ENCODE results near the gene PELI3.
"Not testable (repeated sequence)": the region's sequence is repeated elsewhere in the genome, so short reads cannot be mapped to it uniquely, and the experiment has no call there.

Gene PELI3

DNA sequence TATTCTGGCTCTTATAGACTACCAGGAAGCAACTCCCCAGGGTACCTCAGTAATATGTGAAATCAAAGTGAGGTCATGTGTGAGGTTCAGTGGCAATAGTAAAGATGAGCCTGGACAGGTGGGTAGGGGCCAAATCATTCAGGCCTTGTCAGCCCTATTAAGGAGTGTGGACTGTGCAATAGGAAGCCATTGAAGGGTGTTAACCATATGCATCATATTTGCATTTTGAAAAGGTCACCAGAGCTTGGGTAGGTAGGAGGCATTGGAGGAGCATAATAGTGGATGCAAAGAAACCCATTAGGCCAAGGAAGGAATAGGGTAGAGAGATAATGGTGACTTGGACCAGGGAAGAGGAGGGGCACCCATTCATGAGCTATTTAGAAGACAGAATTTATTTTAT, 19.7 kb upstream of the PELI3 start:
- DNase-seq (ENCODE audit: low read depth), result no peak

- DNase-seq (ENCODE audit: low read depth), result no peak
Observed at GRCh38 chr11:66448523-66448922, 18.2 kb upstream of the PELI3 start.

DNA sequence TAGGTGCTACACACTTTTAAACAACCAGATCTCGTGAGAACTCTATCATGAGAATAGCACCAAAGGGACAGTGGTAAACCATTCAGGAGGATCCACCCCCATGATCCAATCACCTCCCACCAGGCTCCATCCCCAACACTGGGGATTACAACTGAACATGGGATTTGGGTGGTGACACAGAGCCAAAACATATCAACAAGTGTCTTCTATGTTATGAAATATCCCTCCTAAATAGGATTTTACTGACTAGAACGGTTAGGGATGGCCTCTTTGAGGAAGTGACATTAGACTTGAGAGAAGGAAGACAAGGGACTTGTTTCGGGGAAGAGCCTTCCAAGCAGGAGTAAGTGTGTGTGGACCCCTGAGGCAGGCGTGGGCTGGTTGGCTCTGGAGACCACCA, 16.1 kb upstream of the PELI3 start:
- DNase-seq (ENCODE audit: low read depth), result no peak

- no peak for DNase-seq (ENCODE audit: low read depth)
Observed at GRCh38 chr11:66451663-66452062, 15.0 kb upstream of the PELI3 start.

DNA sequence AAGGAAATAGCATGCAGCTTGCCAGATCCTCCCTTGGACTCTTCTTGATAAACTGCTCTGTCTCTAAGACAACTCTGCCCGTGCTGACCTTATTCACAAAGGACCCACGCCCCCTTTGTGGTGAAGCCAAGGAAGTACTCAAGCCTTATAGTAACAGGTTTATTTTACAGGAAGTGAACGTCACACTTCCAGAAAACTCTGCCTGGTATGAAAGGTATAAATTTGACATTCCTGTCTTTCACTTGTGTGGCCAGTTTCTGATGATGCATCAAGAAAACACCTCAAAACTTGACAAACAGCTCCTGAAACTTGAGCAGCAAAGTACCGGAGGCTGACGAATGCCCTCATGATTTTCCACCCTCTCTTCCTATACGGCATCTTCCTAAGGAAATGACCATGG, 12.5 kb upstream of the PELI3 start:
- no peak for DNase-seq (ENCODE audit: low read depth)

- no peak for DNase-seq (ENCODE audit: low read depth)
Observed at GRCh38 chr11:66454828-66455227, 11.9 kb upstream of the PELI3 start.

- no peak for DNase-seq (ENCODE audit: low read depth)
Observed at GRCh38 chr11:66457826-66458225, 8.9 kb upstream of the PELI3 start.

DNA sequence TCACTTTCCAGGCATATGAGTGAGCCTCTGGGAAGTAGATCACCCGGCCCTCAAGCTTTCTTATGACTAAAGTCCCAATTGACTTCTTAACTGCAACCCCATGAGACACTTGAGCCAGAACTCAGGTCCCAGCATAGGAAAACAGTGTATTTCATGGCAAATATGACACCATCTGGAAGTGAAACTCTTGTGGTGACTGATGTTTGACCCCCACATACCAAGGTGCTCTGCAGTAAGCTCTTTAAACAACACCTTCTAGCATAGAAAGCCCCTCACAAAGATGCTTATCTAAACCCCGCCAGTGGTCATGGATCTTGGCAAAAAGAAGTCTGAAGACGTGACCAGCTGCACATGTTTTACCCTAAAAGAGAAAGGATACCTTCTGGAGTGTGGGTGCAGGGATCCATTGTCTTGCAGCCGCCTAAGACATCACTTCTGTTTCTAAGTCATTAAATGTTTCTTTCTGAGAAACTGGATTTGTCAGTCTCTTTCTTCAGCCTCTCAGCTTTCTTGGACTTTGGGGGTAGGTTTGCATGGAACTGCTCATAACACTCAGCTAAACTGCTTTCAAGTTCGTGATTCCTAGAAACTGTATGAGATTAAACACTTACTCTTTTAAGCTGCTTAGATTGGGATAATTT, 7.4 kb upstream of the PELI3 start:
- no peak for DNase-seq (ENCODE audit: low read depth)

DNA sequence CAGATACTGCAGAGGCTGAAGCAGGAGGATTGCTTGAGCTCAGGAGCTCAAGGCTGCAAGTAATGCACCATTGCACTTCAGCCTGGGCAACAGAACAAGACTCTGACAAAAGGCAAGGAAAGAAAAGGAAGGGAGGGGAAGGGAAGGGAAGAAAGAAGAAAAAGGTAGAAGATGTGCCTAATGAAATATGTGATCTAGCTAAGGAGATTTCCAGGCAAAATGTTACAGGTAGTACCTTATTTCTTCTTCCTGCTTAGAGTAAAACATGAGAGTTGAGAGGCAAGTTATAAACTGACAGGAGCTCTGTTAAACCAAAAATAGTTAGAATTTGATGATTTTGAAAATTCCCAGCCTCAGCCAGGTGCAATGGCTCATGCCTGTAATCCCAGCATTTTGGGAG, 4.7 kb upstream of the PELI3 start:
- no peak for DNase-seq (ENCODE audit: low read depth)

GRCh38 chr11:66462911-66463310, 3.8 kb upstream of the PELI3 start:
- no peak for DNase-seq (ENCODE audit: low read depth)

- DNase-seq (ENCODE audit: low read depth), result not testable (repeated sequence)
Observed at GRCh38 chr11:66464116-66464515, 2.6 kb upstream of the PELI3 start.

DNA sequence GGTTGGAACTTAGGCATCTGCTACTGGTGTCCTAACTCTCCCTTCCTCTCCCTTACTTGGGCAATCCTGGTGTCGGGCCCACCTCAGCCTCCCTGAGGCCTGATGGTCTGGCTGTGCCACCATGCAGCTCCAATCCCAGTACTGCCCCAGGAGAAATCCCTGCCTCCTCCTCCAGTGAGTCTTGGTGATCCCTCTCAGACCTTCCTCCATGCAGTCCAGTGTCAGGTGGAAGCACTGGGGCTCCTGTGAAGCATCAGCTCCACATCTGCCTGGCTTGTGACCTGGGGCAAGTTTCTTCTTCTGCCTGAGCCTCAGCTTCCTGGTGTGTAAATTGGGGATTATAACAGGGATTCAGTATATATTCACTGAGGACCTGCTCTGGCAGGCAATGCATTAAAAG, 1.8 kb upstream of the PELI3 start:
- no peak for DNase-seq (ENCODE audit: low read depth)

DNA sequence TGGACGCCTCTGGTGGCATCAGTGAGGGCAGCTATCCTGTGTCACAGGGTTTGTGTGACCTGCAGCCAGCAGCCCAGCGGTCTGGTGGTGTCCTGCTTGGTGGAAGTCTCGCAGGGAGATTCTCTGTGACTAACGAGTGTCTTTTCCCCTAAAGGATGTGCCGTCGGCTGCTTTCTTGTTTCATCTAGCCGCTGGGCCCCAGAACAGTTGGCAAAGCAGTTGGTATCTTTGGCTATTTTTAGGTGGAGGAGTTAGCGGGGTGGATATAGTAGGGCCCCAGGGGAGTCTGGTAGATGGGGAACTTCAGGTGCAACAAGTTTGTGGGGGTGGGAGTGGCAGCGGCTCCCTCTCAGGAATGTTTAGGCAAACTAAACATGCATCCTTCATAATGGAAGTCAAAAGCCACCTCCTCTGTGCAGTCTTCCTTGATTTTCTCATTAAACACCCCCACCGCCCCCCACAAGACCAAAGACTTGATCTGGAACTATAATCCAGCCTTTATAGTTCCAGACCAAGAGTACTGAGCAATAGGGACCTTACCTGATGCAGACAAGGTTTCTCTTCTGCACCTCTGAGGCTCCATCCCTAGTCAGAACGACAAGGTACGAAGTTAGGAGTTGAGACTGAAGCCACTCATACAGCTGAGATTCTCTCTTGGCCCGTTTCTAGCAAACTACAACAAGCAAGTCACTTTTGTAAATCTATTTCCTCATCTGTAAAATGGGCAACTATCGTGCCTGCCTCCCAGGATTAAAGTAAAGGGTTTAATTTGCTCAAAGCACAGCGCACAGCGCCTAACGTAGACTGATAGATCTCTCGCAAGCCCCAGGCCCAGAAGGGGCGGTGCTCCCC, 1.1 kb upstream of the PELI3 start:
- no peak for DNase-seq (ENCODE audit: low read depth)

- DNase-seq (ENCODE audit: low read depth), result no peak
Observed at GRCh38 chr11:66467034-66467659, 442 bp downstream of the PELI3 start.

DNA sequence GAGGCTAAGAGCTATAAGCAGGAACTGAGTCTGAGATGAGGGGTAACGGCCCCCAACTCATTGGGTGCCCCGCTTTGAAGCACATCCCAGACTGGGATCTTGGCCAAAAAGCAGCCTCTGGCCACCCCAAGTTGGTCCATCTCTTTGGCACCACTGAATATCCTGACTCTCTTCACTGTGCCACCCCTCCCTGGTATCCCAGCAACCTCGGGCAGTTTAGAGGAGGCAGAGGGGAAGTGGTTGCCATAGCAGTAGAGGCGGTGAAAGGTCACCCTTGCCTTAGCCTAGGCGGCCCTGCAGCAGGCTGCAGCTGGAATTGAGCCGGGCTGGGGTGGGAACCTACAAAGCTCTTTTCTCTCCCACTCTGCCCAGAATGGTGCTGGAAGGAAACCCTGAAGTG, 1.1 kb downstream of the PELI3 start:
- DNase-seq (ENCODE audit: low read depth), result no peak

DNA sequence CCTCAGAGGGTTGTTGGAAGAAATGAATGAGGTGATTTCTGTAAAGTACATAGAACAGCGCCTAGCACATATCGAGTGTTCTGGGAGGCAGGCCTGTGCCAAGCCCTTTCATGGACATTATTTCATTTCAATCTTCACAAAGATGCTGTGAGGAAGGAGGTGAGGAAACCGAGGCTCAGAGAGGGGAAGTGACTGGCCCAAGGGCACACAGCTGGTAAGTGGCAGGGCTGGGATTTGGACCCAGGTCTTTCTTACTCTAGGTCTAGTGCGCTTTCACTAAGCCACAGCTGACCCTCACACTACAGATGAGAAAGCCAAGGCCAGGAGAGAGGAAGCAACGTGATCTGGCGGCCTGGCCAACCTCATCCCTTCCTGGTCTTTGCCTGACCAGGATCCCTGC, 2.0 kb downstream of the PELI3 start:
- no peak for DNase-seq (ENCODE audit: low read depth)

DNA sequence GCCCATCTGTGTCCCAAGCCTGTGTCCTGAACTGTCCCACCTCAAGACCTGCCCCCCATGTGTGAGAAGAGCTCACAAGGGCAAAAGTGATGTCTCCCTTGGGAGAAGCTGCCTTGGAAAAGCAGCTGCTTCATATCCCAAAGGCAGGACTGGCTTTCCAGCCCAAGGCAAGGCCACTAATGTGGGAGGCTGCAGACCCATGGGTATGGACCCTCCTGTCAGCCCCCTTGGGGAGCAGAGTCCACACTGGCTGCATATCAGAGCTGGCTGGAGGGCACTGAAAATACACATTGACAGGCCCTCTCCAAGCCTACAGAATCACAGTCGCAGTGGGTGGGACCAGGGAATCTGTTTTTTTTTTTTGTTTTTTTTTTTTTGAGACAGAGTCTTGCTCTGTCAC, 2.7 kb downstream of the PELI3 start:
- DNase-seq (ENCODE audit: low read depth), result no peak

DNA sequence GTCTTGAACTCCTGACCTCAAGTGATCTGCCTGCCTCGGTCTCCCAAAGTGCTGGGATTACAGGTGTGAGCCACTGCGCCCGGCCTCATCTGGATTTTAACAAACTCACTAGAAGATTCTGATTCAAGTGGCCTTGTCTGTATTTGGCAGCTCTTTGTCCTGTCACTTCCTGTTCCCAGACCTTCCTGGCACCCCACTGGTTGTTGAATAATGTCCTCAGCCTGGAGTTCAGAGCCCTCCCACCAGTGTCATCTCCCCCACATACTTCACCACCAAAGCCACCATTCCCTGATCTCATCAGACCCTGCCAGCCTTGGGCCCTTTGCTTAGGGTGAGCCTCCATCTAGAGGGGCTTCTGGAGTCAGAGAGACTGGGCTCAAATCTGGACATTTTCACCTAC, 3.3 kb downstream of the PELI3 start:
- DNase-seq (ENCODE audit: low read depth), result no peak

DNA sequence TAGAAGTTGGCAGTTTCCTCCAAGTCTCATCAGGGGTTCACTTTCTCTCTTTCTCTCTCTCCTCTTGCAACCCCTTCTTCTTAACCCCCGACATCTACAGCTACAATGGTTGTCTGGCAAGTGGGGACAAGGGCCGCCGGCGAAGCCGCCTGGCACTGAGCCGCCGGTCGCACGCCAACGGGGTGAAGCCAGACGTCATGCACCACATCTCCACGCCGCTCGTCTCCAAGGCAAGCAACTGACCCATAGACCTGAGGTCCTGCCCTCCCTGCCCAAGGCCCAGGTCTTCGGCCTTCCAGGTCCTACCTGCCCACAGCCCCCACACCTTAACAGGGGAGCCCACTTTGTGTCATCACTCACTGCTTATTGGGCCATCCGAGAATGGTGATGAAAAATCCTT, 4.4 kb downstream of the PELI3 start:
- no peak for DNase-seq (ENCODE audit: low read depth)

DNA sequence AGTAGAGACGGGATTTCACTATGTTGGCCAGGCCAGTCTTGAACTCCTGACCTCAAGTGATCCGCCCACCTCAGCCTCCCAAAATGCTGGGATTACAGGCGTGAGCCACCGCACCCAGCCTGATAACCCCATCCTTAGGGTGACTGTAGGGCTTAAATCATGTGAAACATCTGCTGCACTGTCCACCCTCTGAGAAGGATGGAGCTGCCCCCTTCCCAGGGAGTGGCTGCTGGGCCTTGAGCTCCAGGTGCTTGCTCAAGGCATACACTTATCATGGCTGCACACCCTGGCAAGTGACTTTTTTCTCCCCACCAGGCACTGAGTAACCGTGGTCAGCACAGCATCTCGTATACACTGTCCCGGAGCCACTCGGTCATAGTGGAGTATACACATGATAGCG, 5.3 kb downstream of the PELI3 start:
- DNase-seq (ENCODE audit: low read depth), result no peak

DNA sequence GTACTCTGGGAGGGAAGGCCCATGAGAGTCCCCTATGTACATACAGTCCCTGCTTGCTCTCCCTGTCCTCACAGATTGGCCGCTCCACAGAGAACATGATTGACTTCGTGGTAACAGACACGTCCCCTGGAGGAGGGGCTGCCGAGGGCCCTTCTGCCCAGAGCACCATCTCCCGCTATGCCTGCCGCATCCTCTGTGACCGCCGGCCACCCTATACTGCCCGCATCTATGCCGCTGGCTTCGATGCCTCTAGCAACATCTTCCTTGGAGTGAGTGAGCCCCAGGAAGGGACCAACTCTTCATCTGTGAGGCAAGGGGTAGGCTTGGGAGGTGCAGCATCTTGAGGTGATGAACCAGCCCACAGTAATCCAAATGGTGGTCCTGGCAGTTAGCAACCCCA, 6.5 kb downstream of the PELI3 start:
- DNase-seq (ENCODE audit: low read depth), result no peak

GRCh38 chr11:66473608-66474515, 7.2 kb downstream of the PELI3 start:
- no peak for DNase-seq (ENCODE audit: low read depth)

Measured in GM04503 (cell line).